Activated T-helper 17 cell treated with anti-CD3 and anti-CD28 coated beads, Interleukin-2, amount 50 U/mL, for 72 hours (primary cell): Measurements from ENCODE around the gene CAMKMT. TPM values are rescaled to one million over a fixed set of nuclear protein-coding genes. Genes with fewer than 3 reads are reported as not detected.

ENCODE experiments used
- ATAC-seq: fragments of 150-1000 bp; cut with Tn5 transposase; replicated peaks from 2 replicates; pipeline ENCODE4 v1.10.0; 2021; ENCODE audit warnings: mild to moderate bottlenecking, moderate library complexity
- H3K27ac Mint-ChIP-seq: one replicate; pipeline ENCODE4 v1.8.0; 2022; ENCODE audit warnings: mixed read lengths
- H3K27me3 Mint-ChIP-seq: one replicate; pipeline ENCODE4 v1.8.0; 2022; ENCODE audit warnings: mixed read lengths
- H3K36me3 Mint-ChIP-seq: one replicate; pipeline ENCODE4 v1.8.0; 2022; ENCODE audit warnings: low read depth, mild to moderate bottlenecking, mixed read lengths
- H3K4me1 Mint-ChIP-seq: one replicate; pipeline ENCODE4 v1.8.0; 2022; ENCODE audit warnings: mixed read lengths
- H3K4me3 Mint-ChIP-seq: one replicate; pipeline ENCODE4 v1.8.0; 2022; ENCODE audit warnings: mild to moderate bottlenecking, mixed read lengths
- H3K9me3 Mint-ChIP-seq: one replicate; pipeline ENCODE4 v1.8.0; 2022; ENCODE audit warnings: mixed read lengths
- total RNA-seq, 2 donors: library from RNA; stranded (reverse); gene quantifications; one replicate each; pipeline ENCODE4 v1.2.3, GENCODE V29; 2022

Gene CAMKMT
- total RNA-seq, 2 donors from 2014 or later: 13.4 TPM

- H3K9me3 Mint-ChIP-seq: no peaks in the 10 kb centered on the region
These were observed 254.3 kb downstream of the CAMKMT start for GRCh38 chr2:44615950-44616518.

GRCh38 chr2:44616667-44617155 lies 255.0 kb downstream of the CAMKMT start:
- H3K27me3 Mint-ChIP-seq: no peaks in the 10 kb centered on the region
- no peaks in the 10 kb centered on the region for H3K36me3 Mint-ChIP-seq
- H3K27ac Mint-ChIP-seq: no peak overlapping the region
- no peaks in the 10 kb centered on the region for H3K4me1 Mint-ChIP-seq
- ATAC-seq: peak; percentile 95
- H3K4me3 Mint-ChIP-seq: no peak overlapping the region
- no peaks in the 10 kb centered on the region for H3K9me3 Mint-ChIP-seq

More at GRCh38 chr2:44615950-44616518, 254.3 kb downstream of the CAMKMT start:
- Mint-ChIP-seq H3K4me3 (no peak overlapping the region), H3K4me1 (no peaks in the 10 kb centered on the region), H3K27me3 (no peaks in the 10 kb centered on the region), H3K36me3 (no peaks in the 10 kb centered on the region), H3K27ac (no peak overlapping the region)
- ATAC-seq: no peak

GRCh38 chr2:44618251-44619023 lies 256.7 kb downstream of the CAMKMT start:
- Mint-ChIP-seq H3K27me3 (no peaks in the 10 kb centered on the region), H3K4me1 (no peaks in the 10 kb centered on the region), H3K9me3 (peaks cover 4% of the 10 kb centered on the region), H3K4me3 (no peak overlapping the region), H3K36me3 (no peaks in the 10 kb centered on the region), H3K27ac (no peak overlapping the region)
- ATAC-seq: no peak

GRCh38 chr2:44620189-44620990 lies 258.6 kb downstream of the CAMKMT start:
- H3K27me3 Mint-ChIP-seq: no peaks in the 10 kb centered on the region
- no peaks in the 10 kb centered on the region for H3K4me1 Mint-ChIP-seq

GRCh38 chr2:44623622-44624351 lies 262.0 kb downstream of the CAMKMT start:
- no peak for ATAC-seq
- no peaks in the 10 kb centered on the region for H3K36me3 Mint-ChIP-seq

More at GRCh38 chr2:44620189-44620990, 258.6 kb downstream of the CAMKMT start:
- no peak overlapping the region for H3K4me3 Mint-ChIP-seq
- ATAC-seq: no peak
- no peak overlapping the region for H3K27ac Mint-ChIP-seq
- H3K9me3 Mint-ChIP-seq: peaks cover 4% of the 10 kb centered on the region
- H3K36me3 Mint-ChIP-seq: no peaks in the 10 kb centered on the region

GRCh38 chr2:44628297-44628696 lies 266.6 kb downstream of the CAMKMT start:
- no peak for ATAC-seq
- Mint-ChIP-seq H3K27me3 (no peaks in the 10 kb centered on the region), H3K4me3 (no peak overlapping the region), H3K9me3 (no peaks in the 10 kb centered on the region), H3K36me3 (no peaks in the 10 kb centered on the region), H3K4me1 (no peaks in the 10 kb centered on the region), H3K27ac (no peak overlapping the region)

More at GRCh38 chr2:44623622-44624351, 262.0 kb downstream of the CAMKMT start:
- H3K4me3 Mint-ChIP-seq: no peak overlapping the region
- H3K4me1 Mint-ChIP-seq: no peaks in the 10 kb centered on the region
- peaks cover 4% of the 10 kb centered on the region for H3K9me3 Mint-ChIP-seq
- no peak overlapping the region for H3K27ac Mint-ChIP-seq
- no peaks in the 10 kb centered on the region for H3K27me3 Mint-ChIP-seq

- no peaks in the 10 kb centered on the region for H3K36me3 Mint-ChIP-seq
- no peaks in the 10 kb centered on the region for H3K4me1 Mint-ChIP-seq
- H3K9me3 Mint-ChIP-seq: no peaks in the 10 kb centered on the region
- no peak overlapping the region for H3K27ac Mint-ChIP-seq
- H3K27me3 Mint-ChIP-seq: no peaks in the 10 kb centered on the region
- no peak overlapping the region for H3K4me3 Mint-ChIP-seq
- peak; percentile 28 for ATAC-seq
These were observed 271.4 kb downstream of the CAMKMT start for GRCh38 chr2:44632931-44633689.

- Mint-ChIP-seq H3K36me3 (no peaks in the 10 kb centered on the region), H3K9me3 (no peaks in the 10 kb centered on the region), H3K4me3 (no peak overlapping the region), H3K4me1 (no peaks in the 10 kb centered on the region), H3K27me3 (no peaks in the 10 kb centered on the region), H3K27ac (no peak overlapping the region)
- no peak for ATAC-seq
These were observed 274.0 kb downstream of the CAMKMT start for GRCh38 chr2:44635725-44636124.

- H3K4me1 Mint-ChIP-seq: no peaks in the 10 kb centered on the region
- H3K27ac Mint-ChIP-seq: no peak overlapping the region
- H3K4me3 Mint-ChIP-seq: no peak overlapping the region
- no peaks in the 10 kb centered on the region for H3K27me3 Mint-ChIP-seq
- no peak for ATAC-seq
- H3K9me3 Mint-ChIP-seq: no peaks in the 10 kb centered on the region
- no peaks in the 10 kb centered on the region for H3K36me3 Mint-ChIP-seq
These were observed 276.9 kb downstream of the CAMKMT start for GRCh38 chr2:44638649-44639048.

GRCh38 chr2:44639399-44639798 lies 277.7 kb downstream of the CAMKMT start:
- H3K36me3 Mint-ChIP-seq: no peaks in the 10 kb centered on the region
- H3K4me1 Mint-ChIP-seq: no peaks in the 10 kb centered on the region
- no peaks in the 10 kb centered on the region for H3K27me3 Mint-ChIP-seq
- no peaks in the 10 kb centered on the region for H3K9me3 Mint-ChIP-seq
- H3K4me3 Mint-ChIP-seq: no peak overlapping the region
- ATAC-seq: no peak
- no peak overlapping the region for H3K27ac Mint-ChIP-seq

- Mint-ChIP-seq H3K27me3 (no peaks in the 10 kb centered on the region), H3K36me3 (no peaks in the 10 kb centered on the region), H3K4me1 (no peaks in the 10 kb centered on the region), H3K4me3 (no peak overlapping the region), H3K27ac (no peak overlapping the region), H3K9me3 (no peaks in the 10 kb centered on the region)
- no peak for ATAC-seq
These were observed 280.5 kb downstream of the CAMKMT start for GRCh38 chr2:44642123-44642857.

GRCh38 chr2:44645937-44646336 lies 284.2 kb downstream of the CAMKMT start:
- no peaks in the 10 kb centered on the region for H3K9me3 Mint-ChIP-seq
- no peaks in the 10 kb centered on the region for H3K27me3 Mint-ChIP-seq
- H3K4me3 Mint-ChIP-seq: no peak overlapping the region

GRCh38 chr2:44649381-44649780 lies 287.6 kb downstream of the CAMKMT start:
- no peaks in the 10 kb centered on the region for H3K27me3 Mint-ChIP-seq
- H3K36me3 Mint-ChIP-seq: no peaks in the 10 kb centered on the region
- ATAC-seq: no peak
- no peaks in the 10 kb centered on the region for H3K4me1 Mint-ChIP-seq
- no peak overlapping the region for H3K27ac Mint-ChIP-seq
- H3K4me3 Mint-ChIP-seq: no peak overlapping the region
- no peaks in the 10 kb centered on the region for H3K9me3 Mint-ChIP-seq

More at GRCh38 chr2:44645937-44646336, 284.2 kb downstream of the CAMKMT start:
- ATAC-seq: no peak
- no peaks in the 10 kb centered on the region for H3K4me1 Mint-ChIP-seq
- H3K36me3 Mint-ChIP-seq: no peaks in the 10 kb centered on the region
- no peak overlapping the region for H3K27ac Mint-ChIP-seq
